ENCODE results near the gene CNOT11. TPM values are rescaled to one million over a fixed set of nuclear protein-coding genes. Genes with fewer than 3 reads are reported as not detected.
A peak's percentile ranks its signal among the peaks of the same experiment; 100 is the strongest.

Gene CNOT11
- total and polyA plus RNA-seq, 2 of the 13 experiments (the other 11 are each of a cell fraction or from before 2014, with no cell fraction given) = 114 to 209 TPM

- H3K4me2 ChIP-seq (ENCODE audit: low read depth, low read length) = peak overlapping the region; percentile 86
- peak overlapping the region; percentile 80 for H3K9ac ChIP-seq (ENCODE audit: insufficient read depth, low read depth, low read length)
- CTCF ChIA-PET (ENCODE audit: low intra/inter-chr PET ratio, low total read pairs) = interaction anchor here (2.5 kb wide), 1 partner anchor 12 kb away, joined by 20 read pairs; no protein-coding TSS in a partner anchor
- DNase-seq (ENCODE audit: low spot score) (peak; percentile 99), ATAC-seq (peak; percentile 99), FAIRE-seq (peak; percentile 89)
- H3K4me3 ChIP-seq (replicated peaks in 1 of 3; ENCODE audit: insufficient read depth in 1 of 3, low read depth in 2 of 3, low read length in 3 of 3) = peak overlapping the region in 1 of 3 experiments; percentile 47; a peak in 2 of 6 replicates
- H2AFZ ChIP-seq (ENCODE audit: low read length) = no peak overlapping the region
- H4K20me1 ChIP-seq (ENCODE audit: insufficient read depth, low read length) = no peaks in the 10 kb centered on the region
- H3K79me2 ChIP-seq (ENCODE audit: insufficient read depth, low read length) = no peaks in the 10 kb centered on the region
- H3K27ac ChIP-seq (ENCODE audit: extremely low read length, insufficient read depth, low read length) = peak overlapping the region; percentile 98
- TSS peak; percentile 81 for BruUV-seq (replicated peaks)
- POLR2A ChIA-PET = interaction anchor here (0.6 to 4.2 kb wide), 16 partner anchors 8 to 237 kb away, joined by 3 to 53 read pairs (median 6); partner anchors contain the start of genes CNOT11, RNF149, RPL31 and TBC1D8
- WGBS (ENCODE audit: low lambda C conversion rate) = 21% methylated on average over 12 of the region's 12 CpGs
- H3K9me3 ChIP-seq (ENCODE audit: low read length) = peaks cover 21% of the 10 kb centered on the region; the same call in 1 of the 2 replicates
- H3K27me3 ChIP-seq (ENCODE audit: control insufficient read depth in 1 of 2, insufficient read depth in 2 of 2, low read length in 2 of 2) = no peaks in the 10 kb centered on the region
- in situ Hi-C loops (cut with HindIII; ENCODE audit: extremely low pct_ligation_motif_present, low pct_unique_long_range_greater_than_20kb) (no loop called here), intact Hi-C loops (cut with micrococcal nuclease; ENCODE audit: unreplicated experiment) (loop anchor here (1.0 kb wide), 1 partner anchor 12 kb away; no protein-coding TSS in a partner anchor)
- H3K4me1 ChIP-seq (ENCODE audit: insufficient read depth, low read length) = peaks cover 81% of the 10 kb centered on the region
- no peaks in the 10 kb centered on the region for H3K36me3 ChIP-seq (replicated peaks in 1 of 2; ENCODE audit: control insufficient read depth in 1 of 2, insufficient read depth in 2 of 2, low read length in 2 of 2)
- TF ChIP-seq RNF2 (conservative IDR thresholded peaks at IDR 0.05; ENCODE audit: low read depth) = no peak
- no peak for TF ChIP-seq ZNF543 (CRISPR knock-in tag; IDR thresholded peaks at IDR 0.05)
- TF ChIP-seq CHD4 (IDR thresholded peaks at IDR 0.05; ENCODE audit: borderline replicate concordance, low read length) = 0 out of 2 replicates have a peak, but pooled peaks have one; percentile 21
- no peak for TF ChIP-seq MBD4 (IDR thresholded peaks at IDR 0.05; ENCODE audit: borderline replicate concordance, low read length)
- TF ChIP-seq ELF3 (CRISPR knock-in tag; IDR thresholded peaks at IDR 0.05) = peak; percentile 94
- no peak for TF ChIP-seq NFIB (CRISPR knock-in tag; IDR thresholded peaks at IDR 0.05; ENCODE audit: borderline replicate concordance)
- no peak for TF ChIP-seq KDM1A (CRISPR knock-in tag; IDR thresholded peaks at IDR 0.05)
- peak; percentile 75; the same call in 1 of the 2 replicates for TF ChIP-seq JUN (CRISPR knock-in tag; IDR thresholded peaks at IDR 0.05)
- TF ChIP-seq STAG1 (CRISPR knock-in tag; IDR thresholded peaks at IDR 0.05) = no peak
- TF ChIP-seq ZNF235 (CRISPR knock-in tag; IDR thresholded peaks at IDR 0.05; ENCODE audit: borderline replicate concordance) = no peak
- no peak for TF ChIP-seq ZNF766 (CRISPR knock-in tag; IDR thresholded peaks at IDR 0.05; ENCODE audit: borderline replicate concordance)
- TF ChIP-seq ZNF792 (CRISPR knock-in tag; IDR thresholded peaks at IDR 0.05) = peak; percentile 70; the same call in 1 of the 2 replicates
- no peak; the same call in 1 of the 2 replicates for TF ChIP-seq ZNF460 (CRISPR knock-in tag; IDR thresholded peaks at IDR 0.05; ENCODE audit: borderline replicate concordance)
- peak; percentile 91 for TF ChIP-seq HOMEZ (CRISPR knock-in tag; IDR thresholded peaks at IDR 0.05; ENCODE audit: low read depth)
- TF ChIP-seq ADNP (CRISPR knock-in tag; IDR thresholded peaks at IDR 0.05) = no peak
- TF ChIP-seq SIX4 (CRISPR knock-in tag; IDR thresholded peaks at IDR 0.05) = no peak
- no peak for TF ChIP-seq ZNF607 (CRISPR knock-in tag; IDR thresholded peaks at IDR 0.05; ENCODE audit: borderline replicate concordance)
- TF ChIP-seq CBX1 (IDR thresholded peaks at IDR 0.05; ENCODE audit: low read depth) = no peak
- peak; percentile 69 for TF ChIP-seq ZNF331 (CRISPR knock-in tag; IDR thresholded peaks at IDR 0.05)
- TF ChIP-seq KDM5B (CRISPR knock-in tag; IDR thresholded peaks at IDR 0.05; ENCODE audit: borderline replicate concordance) = no peak
- no peak for TF ChIP-seq TEAD2 (CRISPR knock-in tag; IDR thresholded peaks at IDR 0.05)
- peak; percentile 71; the same call in 1 of the 2 replicates for TF ChIP-seq POGK (CRISPR knock-in tag; conservative IDR thresholded peaks at IDR 0.05)
- TF ChIP-seq ZNF788 (CRISPR knock-in tag; IDR thresholded peaks at IDR 0.05; ENCODE audit: borderline replicate concordance) = peak; percentile 43; the same call in 1 of the 2 replicates
- no peak for TF ChIP-seq FOXM1 (CRISPR knock-in tag; IDR thresholded peaks at IDR 0.05)
These were observed 13.5 kb upstream of the CNOT11 start for GRCh38 chr2:101238930-101239759.

Measured in HepG2 (cell line).